Skeletal muscle tissue (tissue), 4 donors: Measurements from ENCODE around the gene FAM25G. TPM values are rescaled to one million over a fixed set of nuclear protein-coding genes. Genes with fewer than 3 reads are reported as not detected.
"Not testable (repeated sequence)": the region's sequence is repeated elsewhere in the genome, so short reads cannot be mapped to it uniquely, and the experiment has no call there.

Experiments
- H3K27ac ChIP-seq: one replicate; pipeline ENCODE4 v1.7.0; 2013; ENCODE audit warnings: mild to moderate bottlenecking, low read depth, low read length, inconsistent platforms
- H3K27me3 ChIP-seq, 3 donors: one replicate each; pipeline ENCODE4 v1.7.0; 2013; ENCODE audit warnings: low read length in 3 of 3; ENCODE audit not compliant: control insufficient read depth in 3 of 3, insufficient read depth in 3 of 3
- H3K36me3 ChIP-seq, 3 donors: one replicate each; pipeline ENCODE4 v1.7.0; 2013; ENCODE audit warnings: low read length in 3 of 3; ENCODE audit not compliant: control insufficient read depth in 3 of 3, insufficient read depth in 3 of 3
- H3K4me1 ChIP-seq, 3 donors: one replicate each; pipeline ENCODE4 v1.7.0; 2013; ENCODE audit warnings: low read length in 3 of 3, mild to moderate bottlenecking in 3 of 3; ENCODE audit not compliant: control insufficient read depth in 3 of 3, insufficient read depth in 3 of 3
- H3K4me3 ChIP-seq, 3 donors: one replicate each; pipeline ENCODE4 v1.7.0; 2013; ENCODE audit warnings: low read length in 3 of 3
- H3K9ac ChIP-seq, 3 donors: one replicate each; pipeline ENCODE4 v1.7.0; 2013; ENCODE audit warnings: low read length in 3 of 3, mild to moderate bottlenecking in 3 of 3, moderate library complexity in 2 of 3, low read depth in 1 of 3
- H3K9me3 ChIP-seq, 3 donors: one replicate each; pipeline ENCODE4 v1.7.0; 2013; ENCODE audit warnings: low read length in 3 of 3; ENCODE audit not compliant: control insufficient read depth in 3 of 3
- total RNA-seq: library from RNA; depleted of rRNA; stranded (reverse); fragments of >200 nt; gene quantifications from one replicate; pipeline ENCODE4 v1.2.3, GENCODE V29; 2014
- donor health status: Osteomylitis.

FAM25G gene
- total RNA-seq, 1 donor from 2014 or later = not detected

DNA sequence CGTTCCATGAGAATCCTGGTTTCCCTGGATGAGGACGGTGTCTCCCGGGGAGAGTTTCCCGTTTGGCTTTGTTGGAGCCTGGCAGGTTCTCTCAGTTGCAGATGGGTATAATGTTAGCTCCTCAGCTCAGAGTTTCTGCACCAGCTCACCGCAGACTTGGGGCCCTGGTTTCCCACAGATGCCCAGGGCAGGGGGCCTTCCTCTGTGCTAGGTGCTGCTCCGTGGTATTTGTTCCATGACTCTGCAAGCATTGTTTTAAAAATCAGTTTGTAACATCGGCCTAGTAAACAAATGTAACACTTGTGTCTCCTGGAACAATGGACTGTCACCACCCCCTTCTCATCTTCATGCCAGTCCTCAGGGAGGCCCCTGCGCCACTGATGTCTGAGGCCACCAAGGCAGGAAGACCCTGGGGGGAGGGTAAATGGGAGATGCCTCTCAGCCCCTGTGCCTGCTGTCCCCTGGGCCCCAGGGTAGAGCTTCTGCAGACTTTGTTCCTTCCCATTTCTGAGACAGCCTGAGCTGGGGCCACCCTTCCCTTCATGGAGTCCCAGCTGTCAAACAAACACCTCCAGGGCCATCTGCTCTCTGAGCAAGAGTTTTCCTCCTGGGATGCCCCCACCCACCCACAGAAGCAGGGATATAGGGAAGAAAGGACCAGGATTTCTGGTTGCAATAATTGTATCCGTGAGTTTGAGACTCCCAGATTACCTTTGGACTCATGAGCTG is 36.0 kb downstream of the FAM25G start:
- not testable (repeated sequence) for H3K36me3 ChIP-seq, H3K9me3 ChIP-seq, H3K9ac ChIP-seq, H3K4me3 ChIP-seq, H3K27me3 ChIP-seq, H3K27ac ChIP-seq, H3K4me1 ChIP-seq

DNA sequence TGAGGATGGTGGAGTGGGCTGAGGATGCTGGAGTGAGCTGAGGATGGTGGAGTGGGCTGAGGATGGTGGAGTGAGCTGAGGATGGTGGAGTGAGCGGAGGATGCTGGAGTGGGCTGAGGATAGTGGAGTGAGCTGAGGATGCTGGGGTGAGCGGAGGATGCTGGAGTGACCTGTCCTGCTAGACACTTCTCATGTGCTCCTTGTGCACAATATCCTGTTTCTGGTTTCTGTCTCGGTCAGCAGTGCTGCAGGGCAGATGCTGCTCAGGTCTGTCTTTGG is 36.8 kb downstream of the FAM25G start:
- H3K27me3 ChIP-seq = peaks cover 0 to 6% (median 3%) of the 10 kb centered on the region in 3 donors
- no peaks in the 10 kb centered on the region for H3K4me1 ChIP-seq
- H3K4me3 ChIP-seq = no peak overlapping the region
- no peak overlapping the region for H3K27ac ChIP-seq
- no peaks in the 10 kb centered on the region for H3K36me3 ChIP-seq
- H3K9me3 ChIP-seq = no peaks in the 10 kb centered on the region
- H3K9ac ChIP-seq = no peak overlapping the region

DNA sequence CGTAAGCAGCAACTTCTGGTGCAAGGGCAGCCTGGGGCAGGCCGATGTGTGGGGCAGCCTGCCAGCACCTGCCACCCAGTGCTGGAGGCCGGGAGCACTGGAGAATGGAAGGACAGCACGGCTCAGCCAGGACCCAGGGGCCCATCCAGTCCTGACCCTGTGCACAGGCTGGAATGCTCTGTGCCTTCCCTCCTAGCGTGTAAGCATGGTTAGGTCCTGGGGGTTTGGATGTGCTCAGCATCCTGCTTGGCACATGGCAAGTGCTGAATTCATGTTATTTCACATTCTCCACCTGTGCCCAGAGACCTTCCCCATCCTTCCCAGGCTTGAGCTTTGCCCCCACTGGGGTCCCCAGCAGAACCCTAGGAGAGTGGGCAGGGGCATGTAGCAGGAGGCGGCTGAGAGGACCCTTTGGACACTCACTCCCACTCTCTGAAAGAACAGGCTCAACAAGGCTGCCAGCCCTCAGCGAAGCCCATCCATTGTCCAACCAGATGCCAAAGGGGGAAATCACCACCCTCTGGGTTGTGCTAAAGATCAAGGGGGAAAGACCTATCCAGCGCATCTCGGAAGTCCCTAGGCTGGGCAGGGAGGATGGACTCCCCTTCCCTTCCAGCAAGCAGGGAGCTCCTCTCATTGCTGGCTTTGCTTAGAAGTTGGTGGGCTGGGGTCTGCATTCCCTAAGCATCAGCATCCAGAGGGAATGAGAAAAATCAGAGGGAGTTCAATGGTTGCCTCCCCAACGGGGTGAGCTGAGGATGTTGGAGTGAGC is 37.3 kb downstream of the FAM25G start:
- Histone ChIP-seq H3K36me3 (no peaks in the 10 kb centered on the region), H3K9ac (no peak overlapping the region), H3K27ac (no peak overlapping the region), H3K4me3 (no peak overlapping the region), H3K9me3 (no peaks in the 10 kb centered on the region), H3K27me3 (peaks cover 0 to 6% (median 3%) of the 10 kb centered on the region in 3 donors), H3K4me1 (no peaks in the 10 kb centered on the region)

DNA sequence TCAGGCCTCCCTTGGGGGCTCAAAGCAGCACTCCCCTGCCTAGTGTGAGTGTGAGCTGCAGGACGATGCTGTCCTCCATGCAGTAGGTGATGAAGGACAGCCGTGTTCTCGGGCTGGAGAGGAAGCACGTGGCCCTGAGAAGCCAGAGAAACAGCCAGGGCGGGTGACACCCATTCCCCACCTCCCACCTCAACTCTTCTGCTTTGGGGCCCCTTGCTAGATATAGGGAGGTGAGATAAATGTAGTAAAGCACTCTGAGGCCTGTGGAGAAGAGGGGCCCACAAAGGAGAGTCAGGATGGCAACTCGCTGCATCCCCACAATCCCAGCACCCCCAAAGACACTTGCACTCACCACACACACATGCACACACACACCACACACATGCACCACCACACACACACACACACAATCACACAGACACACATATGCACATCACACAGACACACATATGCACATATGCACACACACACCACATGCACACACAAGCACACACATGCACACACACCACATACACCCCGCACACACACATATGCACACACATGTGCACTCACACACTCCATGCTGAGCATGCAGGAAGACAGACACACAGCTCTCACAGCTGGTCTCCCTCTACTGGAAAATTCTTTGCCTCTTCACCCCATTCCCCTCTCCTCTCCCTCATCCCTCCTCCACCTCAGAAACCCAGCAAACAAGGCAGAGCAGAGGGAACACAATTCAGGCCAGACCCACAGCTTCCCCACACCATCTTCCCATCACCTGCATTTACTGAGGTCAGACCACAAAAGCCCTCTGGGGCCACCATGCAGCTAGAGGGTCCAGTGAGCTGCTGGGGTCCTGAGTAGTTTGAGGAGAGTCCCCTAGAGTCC is 38.1 kb downstream of the FAM25G start:
- Histone ChIP-seq H3K4me1 (no peaks in the 10 kb centered on the region), H3K36me3 (no peaks in the 10 kb centered on the region), H3K9me3 (no peaks in the 10 kb centered on the region), H3K9ac (no peak overlapping the region), H3K27me3 (peaks cover 0 to 6% (median 3%) of the 10 kb centered on the region in 3 donors), H3K4me3 (no peak overlapping the region), H3K27ac (no peak overlapping the region)

DNA sequence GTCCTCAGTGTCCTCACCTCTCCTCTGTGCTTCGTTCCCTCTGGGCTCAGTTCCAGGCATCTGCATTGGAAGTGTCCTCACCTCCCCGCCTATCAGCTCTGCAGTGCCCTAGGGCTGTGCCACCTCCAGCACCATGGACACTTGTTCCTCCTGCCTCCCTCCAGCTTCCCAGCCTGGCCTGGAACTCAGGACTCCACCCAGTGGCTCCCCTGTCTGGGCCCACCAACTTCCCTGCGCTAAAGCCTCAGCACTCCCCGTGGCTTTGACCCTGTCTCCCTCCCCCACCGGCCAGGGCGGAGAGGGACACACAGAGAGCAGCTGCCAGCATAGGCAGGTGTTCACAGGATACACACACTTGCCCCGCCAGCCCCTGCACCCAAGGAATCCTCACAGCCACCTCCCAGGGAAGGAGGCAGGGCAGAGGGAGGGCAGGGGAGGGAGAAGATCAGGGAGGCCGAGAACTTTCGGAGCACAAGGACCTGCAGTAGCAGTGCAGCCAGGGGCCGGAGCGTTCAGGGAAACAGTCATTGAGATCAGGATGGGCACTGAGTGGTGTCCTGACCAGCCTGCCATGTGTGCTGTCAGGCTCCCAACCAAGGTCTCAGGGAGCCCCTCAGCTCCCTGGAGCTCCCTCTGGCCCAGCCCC is 38.9 kb downstream of the FAM25G start:
- Histone ChIP-seq H3K4me1 (no peaks in the 10 kb centered on the region), H3K36me3 (no peaks in the 10 kb centered on the region), H3K4me3 (no peak overlapping the region), H3K9me3 (no peaks in the 10 kb centered on the region), H3K9ac (no peak overlapping the region), H3K27ac (no peak overlapping the region), H3K27me3 (peaks cover 0 to 6% (median 3%) of the 10 kb centered on the region in 3 donors)

DNA sequence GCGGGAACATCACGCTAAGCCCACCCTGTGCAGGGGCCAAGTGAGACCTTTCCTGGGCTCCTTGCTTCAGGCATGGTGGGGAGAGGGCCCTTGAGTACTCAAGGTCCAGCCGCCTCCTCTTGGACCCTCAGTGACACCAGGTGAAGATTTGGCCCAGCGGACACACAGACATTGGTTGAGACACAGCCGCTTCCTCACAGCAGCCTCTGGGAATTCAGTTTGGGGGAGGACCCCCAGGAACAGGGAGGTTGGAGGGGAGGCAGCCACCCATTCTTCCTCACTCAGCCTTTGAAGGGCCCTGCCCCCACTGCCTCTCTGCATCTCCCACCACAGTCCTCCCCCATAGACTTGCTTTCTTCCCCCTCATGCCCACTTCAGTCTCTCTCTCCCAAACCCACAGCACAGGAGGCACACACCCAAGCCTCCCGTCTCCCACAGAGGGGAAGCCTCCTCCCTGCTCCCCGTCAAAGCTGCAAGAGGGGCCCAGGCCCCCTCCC is 39.5 kb downstream of the FAM25G start:
- Histone ChIP-seq H3K27me3 (peaks cover 0 to 6% (median 3%) of the 10 kb centered on the region in 3 donors), H3K9ac (no peak overlapping the region), H3K4me3 (no peak overlapping the region), H3K36me3 (no peaks in the 10 kb centered on the region), H3K9me3 (no peaks in the 10 kb centered on the region), H3K4me1 (no peaks in the 10 kb centered on the region), H3K27ac (no peak overlapping the region)

DNA sequence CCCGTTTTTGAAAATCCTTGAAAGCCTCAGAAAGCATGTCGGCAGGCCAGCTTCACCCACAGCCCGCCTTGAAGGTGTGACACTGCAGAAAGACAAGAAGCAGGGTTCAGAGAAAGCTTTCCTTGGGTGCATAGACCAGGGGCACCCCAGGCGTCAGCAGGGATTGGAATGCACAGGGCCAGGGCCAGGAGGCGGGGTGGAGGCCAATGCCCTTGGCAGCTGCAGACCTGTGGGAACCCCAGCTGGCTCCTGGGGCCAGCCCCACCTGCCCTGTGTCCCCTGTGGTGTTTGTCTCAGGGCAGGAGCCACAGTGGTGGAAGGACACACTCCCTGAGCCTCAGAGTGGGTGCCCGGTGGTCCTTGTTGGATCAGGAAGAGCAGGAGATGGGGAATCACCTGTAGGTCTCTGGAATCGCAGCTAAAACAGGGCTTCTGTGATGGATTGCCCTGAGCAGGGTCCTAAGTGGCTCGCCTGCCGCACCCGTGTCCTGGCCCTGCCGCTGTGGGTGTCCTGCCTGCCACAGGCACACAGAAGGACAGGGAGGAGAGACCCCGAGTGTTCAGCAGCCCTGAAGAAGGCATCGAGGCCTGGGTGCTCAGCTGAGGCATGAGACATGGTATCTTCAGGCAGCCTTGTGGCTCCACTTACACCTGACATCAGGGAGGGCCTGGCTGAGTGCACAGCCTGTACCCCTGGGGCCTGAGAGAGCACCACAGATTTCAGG is 40.1 kb downstream of the FAM25G start:
- H3K27ac ChIP-seq = no peak overlapping the region
- no peak overlapping the region for H3K9ac ChIP-seq
- no peaks in the 10 kb centered on the region for H3K36me3 ChIP-seq

DNA sequence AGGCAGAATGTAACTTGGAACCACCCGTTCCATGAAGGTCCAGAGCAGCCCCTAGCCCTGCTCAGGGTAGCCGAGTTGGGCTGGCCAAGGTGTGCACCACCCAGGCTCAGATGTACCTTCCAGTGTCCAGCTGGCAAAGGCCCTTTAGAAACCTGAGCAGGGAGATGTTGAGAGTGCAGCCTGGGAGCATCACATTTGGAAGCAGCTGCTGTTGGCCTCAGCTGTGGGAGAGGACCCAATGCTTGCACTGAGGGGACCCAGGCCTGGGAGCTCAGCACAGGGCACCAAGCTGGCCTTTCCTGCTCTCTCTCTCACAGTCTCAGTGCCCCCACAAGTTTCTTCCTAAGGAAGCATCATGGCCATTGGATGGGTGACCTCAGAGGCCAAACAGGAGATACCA is 41.1 kb downstream of the FAM25G start:
- no peak overlapping the region for H3K4me3 ChIP-seq
- no peaks in the 10 kb centered on the region for H3K9me3 ChIP-seq
- no peaks in the 10 kb centered on the region for H3K4me1 ChIP-seq
- peaks cover 0 to 6% (median 3%) of the 10 kb centered on the region in 3 donors for H3K27me3 ChIP-seq
- no peaks in the 10 kb centered on the region for H3K36me3 ChIP-seq
- no peak overlapping the region for H3K27ac ChIP-seq
- no peak overlapping the region for H3K9ac ChIP-seq

More for the DNA sequence above, 40.1 kb downstream of the FAM25G start:
- Histone ChIP-seq H3K9me3 (no peaks in the 10 kb centered on the region), H3K4me3 (no peak overlapping the region), H3K27me3 (peaks cover 0 to 6% (median 3%) of the 10 kb centered on the region in 3 donors), H3K4me1 (no peaks in the 10 kb centered on the region)

DNA sequence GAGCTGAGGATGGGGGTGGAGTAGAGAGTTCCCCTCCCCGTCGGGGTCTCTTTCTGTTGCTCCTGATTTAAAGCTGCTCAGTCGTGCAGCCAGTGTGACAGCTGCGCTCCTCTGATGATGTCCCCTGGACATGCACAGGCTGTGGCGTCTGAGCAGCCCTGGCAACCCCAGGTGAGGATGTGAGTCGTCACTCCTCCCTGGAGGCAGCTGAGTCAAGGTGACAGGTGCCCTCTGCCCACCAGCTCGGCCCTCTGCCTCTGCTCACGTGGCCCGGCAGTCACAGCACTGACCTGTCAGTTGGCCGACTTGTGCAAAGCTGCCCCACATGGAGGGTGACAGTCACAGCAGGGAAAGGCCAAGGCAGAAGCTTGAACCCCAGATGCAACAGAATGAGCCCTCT is 41.5 kb downstream of the FAM25G start:
- H3K9me3 ChIP-seq = peaks cover 0 to 4% (median 3%) of the 10 kb centered on the region in 3 donors
- no peak overlapping the region for H3K27ac ChIP-seq
- H3K4me1 ChIP-seq = no peaks in the 10 kb centered on the region
- H3K4me3 ChIP-seq = no peak overlapping the region
- H3K9ac ChIP-seq = no peak overlapping the region
- H3K27me3 ChIP-seq = peaks cover 0 to 6% (median 3%) of the 10 kb centered on the region in 3 donors
- no peaks in the 10 kb centered on the region for H3K36me3 ChIP-seq
